RPMI7951 (cell line): ENCODE results near the gene KCNAB1. TPM values are rescaled to one million over a fixed set of nuclear protein-coding genes. Genes with fewer than 3 reads are reported as not detected.
"Not testable (repeated sequence)": the region's sequence is repeated elsewhere in the genome, so short reads cannot be mapped to it uniquely, and the experiment has no call there.

Source experiments
- DNase-seq: peaks from one replicate; pipeline ENCODE4 v3.0.0-alpha.2; 2012; ENCODE audit warnings: low read depth
- total RNA-seq: library from RNA; depleted of rRNA; stranded (reverse); fragments of >200 nt; shearing (Covaris generic); gene quantifications from 2 replicates; pipeline ENCODE4 v1.2.3, GENCODE V29; 2014

Gene KCNAB1
- total RNA-seq, 1 experiment from 2014 or later, result 0.96 TPM

DNA sequence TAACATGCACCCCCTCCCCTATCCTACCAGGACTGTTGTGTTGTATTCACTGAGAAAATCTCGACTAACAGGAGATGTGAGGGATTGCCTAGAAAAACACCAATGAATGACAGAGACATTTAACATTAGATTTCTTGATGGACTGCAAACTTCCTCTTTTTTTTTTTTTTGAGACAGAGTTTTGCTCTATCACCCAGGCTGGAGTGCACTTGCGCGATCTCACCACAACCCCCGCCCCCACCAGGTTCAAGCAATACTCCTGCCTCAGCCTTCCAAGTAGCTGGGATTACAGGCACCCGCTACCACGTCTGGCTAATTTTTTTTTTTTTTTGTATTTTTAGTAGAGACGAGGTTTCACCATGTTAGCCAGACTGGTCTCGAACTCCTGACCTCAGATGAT is 17.0 kb downstream of the KCNAB1 start:
- DNase-seq, result not testable (repeated sequence)

DNA sequence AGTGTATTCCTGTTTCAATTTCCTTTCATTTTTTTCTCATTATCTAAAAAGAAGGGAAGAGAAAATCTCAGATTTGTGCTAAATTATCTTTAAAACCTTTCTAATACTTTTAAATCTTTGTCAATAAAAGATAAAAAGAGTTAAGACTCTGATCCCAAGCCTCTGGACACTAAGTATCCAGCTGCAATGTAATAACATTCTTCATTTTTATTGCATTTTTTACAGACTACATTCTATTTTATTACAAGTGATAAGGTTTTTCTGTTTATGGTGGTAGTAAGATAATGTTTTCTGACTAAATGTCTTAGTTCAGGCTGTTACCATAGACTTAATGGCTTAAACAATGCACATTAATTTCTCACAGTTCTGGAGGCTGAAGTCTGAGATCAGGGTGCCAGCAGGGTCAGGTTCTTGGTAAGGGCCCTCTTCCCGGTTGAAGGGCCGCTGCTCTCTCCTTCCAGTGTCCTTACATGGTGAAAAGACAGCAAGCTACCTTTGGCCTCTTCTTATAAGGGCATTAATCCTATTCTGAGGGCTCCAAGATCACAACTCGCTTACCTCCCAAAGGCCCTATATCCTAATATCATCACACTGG is 19.7 kb downstream of the KCNAB1 start:
- no peak for DNase-seq

DNA sequence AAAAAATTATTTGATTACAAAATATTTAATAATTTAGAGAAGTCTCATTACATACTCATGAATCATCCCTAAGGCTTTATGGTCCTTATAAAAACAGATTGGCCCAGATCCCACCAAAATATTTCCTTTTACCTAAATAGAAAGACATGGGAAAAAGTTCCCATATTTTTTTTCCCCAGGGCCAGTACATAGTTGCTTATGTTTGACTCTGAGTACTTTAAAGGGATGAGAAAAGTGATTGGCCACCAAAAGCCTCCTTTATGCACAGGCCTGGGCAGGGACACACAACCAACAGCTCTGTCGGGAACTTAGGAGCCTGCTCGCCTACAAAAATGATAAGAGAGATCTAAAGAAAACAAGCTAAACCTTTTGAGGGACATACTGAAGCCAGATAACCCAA is 22.3 kb downstream of the KCNAB1 start:
- DNase-seq, result no peak

DNA sequence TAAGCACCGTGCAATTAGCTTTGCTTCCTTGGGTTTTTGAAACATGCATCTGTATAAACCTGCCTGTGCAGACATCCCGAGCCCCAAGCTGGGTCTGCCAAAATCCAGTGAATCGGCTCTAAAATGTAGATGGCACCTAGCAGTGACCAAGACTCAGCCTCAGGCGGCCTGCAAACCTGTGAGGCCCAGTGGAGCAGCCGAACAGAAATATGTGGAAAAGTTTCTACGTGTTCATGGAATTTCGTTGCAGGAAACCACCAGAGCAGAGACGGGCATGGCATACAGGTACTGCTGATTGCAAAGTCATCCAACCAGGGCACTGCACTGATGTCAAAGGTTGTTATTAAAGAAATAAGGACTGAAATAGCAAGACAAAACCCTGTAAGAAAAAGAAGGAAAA is 22.8 kb downstream of the KCNAB1 start:
- no peak for DNase-seq

DNA sequence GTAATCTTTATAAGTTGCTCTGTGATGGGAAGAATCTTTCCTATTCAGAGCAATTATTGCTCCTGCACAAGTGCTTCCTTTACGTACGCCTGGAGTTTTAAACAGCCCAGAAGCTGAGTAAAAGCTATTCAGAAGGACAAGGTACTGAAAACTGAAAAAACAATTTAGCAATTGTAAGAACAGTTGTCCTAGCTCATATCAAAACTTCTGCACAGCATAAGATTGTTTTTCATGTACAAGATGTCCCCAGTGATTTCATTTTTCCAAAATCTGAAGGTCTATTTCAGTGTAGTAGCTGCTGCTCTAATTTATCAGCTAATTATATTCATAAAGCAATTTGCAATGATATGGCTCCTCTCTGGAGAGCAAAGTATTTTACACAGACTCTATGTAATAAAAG is 23.7 kb downstream of the KCNAB1 start:
- no peak for DNase-seq

DNA sequence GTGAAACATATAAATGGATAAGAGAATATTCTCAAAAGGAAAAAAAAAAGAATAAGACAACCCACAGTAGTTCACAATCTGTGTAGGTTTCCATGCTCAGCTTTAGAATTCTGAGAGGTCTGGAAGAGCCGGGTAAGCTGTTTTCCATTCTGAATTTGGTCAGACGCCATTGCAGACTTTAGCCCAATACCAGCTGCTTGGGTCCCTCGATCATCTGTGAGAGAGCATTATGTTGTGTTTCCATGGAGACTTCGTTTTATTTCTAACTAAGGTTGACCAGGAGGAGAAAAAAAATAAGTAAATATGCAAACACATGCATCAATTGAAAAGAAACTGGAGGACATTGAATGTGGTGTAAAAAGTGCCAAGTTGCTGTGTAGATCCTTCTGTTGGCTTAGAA is 25.5 kb downstream of the KCNAB1 start:
- DNase-seq, result no peak

DNA sequence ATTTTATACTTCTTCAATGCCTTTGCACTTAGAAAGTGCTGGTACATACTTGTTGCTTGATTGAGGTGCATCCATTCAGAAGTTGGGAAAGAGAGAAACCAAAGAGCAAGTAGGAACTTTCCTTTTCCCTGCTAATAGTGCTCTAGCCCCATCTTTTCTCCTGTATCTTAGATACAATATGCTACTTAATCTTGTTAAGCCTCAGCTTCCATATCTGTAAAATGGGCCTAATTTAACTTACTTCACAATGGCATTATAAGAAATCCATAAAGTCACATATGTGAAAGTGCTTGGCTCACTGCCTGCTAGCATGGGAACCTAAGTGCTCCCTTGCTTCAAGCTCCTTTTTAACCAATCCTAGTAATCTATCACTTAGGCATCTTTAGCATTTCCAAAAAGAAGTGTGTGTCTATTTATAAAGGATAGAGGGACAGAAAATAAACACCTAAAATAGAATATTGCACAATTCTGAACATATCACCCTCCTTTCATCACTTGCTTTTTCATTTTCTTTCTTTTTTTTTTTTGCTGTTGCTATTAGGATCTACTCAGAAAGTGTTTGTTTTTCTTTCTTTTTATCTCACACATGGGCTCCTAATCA is 28.1 kb downstream of the KCNAB1 start:
- no peak for DNase-seq

DNA sequence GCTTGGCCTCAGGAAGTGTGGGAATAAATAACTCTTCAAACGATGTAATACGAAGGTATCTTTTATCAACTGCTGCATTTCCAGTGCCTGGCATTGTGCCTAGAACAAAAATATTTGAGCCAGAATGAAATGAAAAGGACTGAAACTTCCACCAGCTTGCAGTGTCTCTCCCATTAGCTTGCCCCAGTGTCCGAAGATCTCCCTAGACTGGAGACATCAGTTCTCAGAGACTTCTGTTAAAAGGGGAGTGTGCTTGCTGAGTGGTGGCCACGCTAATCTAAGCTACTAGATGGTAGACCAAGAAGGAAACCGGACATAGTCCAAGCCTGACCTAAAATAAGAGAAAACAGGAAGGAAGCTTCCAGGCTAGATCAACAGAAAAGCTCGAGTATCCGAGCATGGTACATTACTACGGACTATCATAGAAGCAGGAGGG is 28.6 kb downstream of the KCNAB1 start:
- DNase-seq, result peak; percentile 20

DNA sequence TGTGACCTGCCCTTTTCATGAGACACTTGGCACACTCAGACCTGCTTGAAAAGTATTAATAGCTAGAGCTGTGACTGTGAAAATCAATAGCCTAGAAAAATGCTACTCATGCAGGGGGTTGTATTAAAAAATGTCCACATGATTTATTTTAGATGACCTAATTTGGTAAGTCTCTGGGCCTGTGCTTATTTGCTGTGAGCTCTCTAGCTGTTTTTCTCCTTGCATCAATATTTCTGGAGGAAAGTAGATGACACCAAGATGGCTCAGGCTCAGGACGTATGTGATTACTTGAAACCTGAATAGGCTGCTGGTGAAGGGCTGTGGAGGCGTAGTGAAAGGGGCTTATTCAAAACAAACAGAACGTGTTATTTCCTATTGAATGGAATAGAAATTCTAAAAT is 29.5 kb downstream of the KCNAB1 start:
- DNase-seq, result no peak

DNA sequence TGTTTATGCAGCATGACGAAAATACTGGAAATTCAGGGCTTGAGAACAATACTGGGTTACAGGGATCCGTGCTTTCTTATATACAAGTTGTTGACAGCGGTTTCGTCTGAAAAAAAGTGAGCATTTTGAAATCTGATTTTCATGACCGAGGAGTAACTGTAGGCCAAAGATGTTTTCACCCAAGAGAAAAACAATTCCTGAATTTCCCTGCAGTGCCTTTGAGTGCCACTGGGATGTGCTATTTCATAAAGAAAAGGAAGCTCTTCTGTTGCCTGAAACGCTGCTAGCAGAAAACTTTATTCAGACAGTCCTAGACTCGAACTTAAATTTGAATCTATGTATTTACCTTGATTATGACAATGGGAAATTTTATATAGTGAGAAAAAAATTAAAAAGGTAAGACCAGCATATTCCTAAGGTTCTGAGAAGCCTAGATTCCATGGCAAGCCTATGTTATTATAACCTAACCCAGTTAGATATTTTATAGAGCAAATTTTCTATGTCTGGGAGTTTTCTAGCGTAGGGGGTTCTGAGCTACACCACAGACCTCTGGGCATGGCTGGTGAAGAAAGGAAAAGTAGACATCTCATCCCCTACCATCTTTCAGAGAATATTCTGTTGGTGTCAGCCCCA is 30.2 kb downstream of the KCNAB1 start:
- peak; percentile 55 for DNase-seq

DNA sequence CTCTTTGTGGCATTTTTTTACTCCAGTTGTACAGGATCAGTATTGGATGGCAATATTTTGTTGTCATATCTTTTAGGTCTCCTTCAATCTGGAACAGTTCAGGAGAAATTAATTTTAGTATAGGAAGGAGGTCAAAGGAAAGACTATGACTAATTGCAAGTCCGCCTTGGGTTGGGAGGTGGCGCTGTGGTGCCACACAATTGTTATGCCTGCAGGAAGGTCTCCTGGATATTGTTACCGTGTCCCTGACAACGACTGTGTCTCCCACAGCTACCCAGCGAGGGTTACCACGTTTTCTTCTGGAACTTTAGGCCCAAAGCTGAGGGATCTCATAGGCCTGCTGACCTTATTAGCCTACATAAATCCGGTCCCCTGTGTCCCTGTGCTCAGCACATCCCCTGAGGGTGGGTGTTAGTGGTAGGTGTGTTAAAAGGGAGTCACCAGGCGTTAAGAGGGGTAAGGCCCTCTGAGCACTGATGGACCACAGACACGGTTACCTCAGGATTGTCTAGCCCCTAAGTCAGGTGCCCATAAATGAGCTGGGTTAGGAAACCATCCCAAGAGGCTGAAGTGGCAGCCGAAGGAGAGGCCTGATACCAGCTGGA is 31.5 kb downstream of the KCNAB1 start:
- peak; percentile 70 for DNase-seq

DNA sequence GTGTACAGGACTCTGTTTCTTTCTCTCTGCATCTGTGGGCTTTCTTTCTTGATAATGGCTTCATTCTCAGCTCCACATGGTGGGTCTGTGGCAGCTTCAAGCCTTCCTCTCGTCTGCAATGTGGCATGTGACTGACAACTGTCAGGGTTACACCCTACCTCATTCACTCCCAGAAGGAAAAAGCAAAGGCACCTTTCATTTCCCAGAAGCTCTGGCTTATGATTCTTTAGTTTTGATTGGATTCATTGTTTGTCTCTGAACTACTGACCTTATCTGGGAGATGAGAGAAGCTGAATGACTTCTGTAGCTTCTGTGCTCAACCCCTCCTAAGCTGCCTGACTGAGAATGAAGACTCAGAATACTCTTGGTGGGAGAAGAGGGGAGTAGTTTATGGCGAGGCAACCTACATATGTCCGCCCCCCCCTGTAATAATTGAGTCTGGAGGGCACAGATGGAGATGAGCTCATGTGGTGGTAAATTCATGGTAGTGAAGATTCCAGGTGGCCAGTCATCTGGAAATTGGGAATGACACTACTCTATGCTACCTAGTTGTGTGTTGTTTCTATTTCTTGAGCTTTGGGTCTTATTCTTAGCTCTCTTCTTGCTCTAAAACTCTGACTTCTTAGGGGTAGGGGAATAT is 38.4 kb downstream of the KCNAB1 start:
- DNase-seq, result peak; percentile 42

DNA sequence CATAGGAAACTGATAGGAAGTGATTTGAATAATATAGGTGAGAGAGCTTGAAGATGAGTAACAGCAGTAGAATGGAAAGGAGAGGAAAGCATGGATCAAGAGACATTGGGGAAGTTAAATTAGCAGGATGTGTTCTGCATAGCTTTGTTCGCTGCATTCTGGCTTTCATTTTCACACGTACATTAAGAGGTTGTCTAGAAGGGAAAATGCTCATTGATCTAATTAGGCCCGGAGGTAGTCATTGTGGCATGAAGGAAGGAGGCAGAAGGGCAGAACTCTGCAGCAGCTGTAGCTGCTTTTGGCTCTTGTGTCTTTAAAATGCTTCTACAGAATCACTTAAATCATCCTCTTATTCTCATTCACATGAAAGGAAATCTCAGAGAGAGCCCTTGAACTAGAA is 40.3 kb downstream of the KCNAB1 start:
- DNase-seq, result no peak

DNA sequence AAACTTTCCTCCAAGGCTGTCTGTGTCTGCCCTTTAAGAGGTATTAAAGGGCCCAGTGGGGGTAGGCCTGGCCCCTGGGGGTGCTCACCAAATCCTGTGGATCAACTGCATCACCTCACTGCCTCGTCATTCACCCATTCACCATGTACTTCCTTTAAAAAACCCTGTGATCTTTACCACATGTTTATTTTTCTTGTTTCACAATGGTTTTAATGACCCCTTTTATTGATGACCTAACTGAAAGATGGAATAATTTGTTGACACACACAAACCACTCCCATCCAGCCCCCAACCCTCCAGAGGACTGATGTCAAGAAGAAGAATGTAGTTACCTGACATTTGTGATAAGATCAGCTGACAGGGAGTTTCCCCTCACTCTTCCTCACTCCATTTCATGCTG is 40.8 kb downstream of the KCNAB1 start:
- DNase-seq, result peak; percentile 61

DNA sequence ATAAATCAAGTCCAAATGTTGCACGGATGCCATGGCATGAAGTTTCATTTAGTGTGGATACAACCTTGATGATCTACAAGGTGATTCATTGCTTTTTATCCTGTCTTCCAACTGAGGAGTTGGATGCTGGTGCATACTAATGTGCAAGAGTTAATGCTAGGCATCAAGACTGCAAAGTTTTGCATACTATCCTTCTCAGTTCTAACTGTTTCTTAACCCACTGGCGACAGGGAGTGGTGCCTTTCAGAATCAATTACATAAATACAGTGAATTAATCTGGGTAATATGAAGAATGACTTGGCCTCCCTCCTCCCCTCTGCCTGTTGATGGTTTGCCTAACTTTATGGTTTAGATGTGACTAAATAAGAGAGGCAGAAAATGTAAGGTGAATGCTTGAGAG is 43.5 kb downstream of the KCNAB1 start:
- DNase-seq, result no peak

DNA sequence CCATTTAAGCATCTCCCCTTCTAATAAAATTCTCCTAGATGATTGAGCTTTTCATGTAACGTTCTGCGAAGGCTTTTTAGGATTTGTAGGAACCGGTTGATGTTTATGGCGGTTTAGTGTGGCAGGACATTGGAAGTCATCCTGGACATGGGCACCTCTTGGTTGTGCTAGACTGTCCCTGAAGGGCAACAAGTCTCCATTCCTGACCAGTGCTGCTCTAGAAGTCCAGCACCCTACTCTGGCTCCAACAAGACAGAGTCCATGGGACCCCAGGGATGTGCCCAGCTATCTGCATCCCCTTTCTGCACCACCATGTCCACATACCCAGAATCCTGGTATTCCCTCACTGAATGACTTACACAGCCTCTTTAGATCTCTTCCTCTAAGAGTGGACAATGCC is 46.4 kb downstream of the KCNAB1 start:
- no peak for DNase-seq

DNA sequence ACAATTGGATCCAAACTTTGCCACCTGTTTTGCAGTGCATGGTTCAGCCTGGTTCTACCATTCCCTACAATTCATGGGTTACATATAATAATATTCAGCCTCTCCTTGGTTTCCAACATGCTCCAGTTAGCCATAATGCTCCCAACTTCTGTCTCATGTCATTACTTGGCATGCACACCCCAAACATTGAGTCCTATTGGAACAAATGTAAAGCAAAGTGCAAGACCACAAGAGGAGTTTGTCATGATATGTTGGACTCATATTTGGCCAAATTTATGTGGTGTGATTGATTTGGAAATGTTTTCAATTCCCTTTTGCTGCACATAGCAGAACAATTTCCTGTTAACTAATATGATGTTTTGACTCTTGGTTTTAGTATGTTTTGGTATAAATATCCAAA is 50.2 kb downstream of the KCNAB1 start:
- DNase-seq, result no peak

DNA sequence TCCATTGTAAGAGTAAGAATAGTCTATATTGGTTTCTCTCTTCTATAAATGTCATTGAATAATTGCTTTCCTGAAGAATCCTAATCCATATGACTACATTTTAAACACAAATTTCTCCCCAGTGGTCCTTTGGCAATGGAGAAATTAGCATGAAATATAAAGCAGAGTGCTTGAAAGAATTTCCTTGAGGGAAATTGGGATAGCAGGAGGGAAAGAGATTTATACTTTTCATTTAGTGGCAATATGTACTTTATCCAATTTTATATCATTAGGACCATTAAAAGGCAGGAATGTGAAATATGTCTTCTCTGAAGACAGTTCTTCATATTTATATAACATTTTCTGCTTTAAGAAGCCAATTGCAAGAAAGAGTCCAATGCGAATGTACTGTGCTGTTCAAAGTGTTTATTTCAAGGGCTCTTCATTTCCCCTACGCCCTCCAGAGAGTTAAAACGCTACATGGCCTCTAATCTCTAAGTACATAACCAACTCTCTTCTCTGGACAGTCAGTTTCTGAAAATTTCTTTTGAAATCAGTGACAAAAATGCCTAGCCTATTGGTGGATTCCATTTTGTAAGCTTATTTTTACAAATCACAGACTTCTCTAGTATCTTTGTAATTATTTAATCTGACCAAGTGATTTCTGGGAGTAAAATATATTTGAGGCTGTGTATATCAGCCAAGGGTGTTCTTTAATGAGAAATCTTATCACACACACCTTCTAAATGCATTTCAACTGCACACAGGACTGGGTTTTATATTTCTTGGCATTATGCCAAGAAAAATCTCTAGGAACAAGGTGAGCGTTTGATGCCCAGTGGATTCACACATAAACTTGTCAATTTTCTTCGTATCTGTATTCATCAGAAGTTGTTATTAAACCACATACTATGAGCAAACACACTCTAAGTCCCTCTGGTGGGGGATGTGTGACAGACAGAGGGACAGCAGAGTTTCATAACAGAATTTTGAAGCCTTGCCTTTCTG is 51.2 kb downstream of the KCNAB1 start:
- no peak for DNase-seq

DNA sequence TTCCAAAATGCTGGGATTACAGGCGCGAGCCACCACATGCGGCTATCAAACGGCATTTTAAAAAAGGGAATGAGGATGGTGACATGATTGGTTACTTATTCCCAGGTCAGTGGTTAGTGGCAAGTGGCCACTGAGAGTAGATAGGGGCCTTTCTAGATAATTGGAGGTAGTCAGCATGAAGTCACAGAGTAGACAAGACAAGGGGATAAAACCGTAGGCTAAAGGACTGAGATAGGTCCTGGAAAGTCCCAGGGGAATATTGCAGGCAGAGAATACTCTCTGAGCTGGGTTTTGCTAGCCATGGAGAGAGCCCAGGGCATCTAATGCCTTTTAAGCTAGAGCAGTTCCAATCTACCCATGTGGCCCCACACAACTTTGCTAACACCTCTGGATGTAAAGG is 52.2 kb downstream of the KCNAB1 start:
- DNase-seq, result no peak

DNA sequence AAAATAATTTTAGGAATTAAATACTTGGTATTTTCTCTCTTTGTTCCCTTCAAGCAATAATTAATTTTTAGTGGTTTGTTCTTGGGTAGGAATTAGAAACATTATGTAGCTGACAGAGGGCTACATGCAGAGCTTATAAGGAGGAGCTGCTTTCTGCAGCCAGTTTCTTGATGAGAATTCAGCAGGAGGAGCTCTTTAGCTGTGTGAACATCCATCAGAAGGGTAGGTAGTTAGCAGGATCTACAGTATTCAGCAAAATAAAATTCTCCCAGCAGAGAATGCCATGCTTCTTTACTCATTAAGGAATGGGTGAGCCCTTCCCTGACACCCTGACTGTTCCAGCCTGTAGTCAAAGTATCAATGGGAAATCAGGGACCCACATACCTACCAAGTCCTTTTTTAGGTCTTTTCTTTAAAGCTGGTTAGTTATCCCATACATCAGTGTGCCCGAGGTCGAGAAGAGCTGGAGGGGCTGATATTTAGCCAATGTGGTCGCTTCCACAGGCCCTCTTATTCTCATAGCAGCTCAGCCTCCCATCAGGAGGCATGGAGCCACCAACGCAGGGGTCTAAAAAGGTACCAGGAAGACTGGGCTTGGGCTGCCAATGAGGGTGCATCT is 54.0 kb downstream of the KCNAB1 start:
- DNase-seq, result peak; percentile 75

DNA sequence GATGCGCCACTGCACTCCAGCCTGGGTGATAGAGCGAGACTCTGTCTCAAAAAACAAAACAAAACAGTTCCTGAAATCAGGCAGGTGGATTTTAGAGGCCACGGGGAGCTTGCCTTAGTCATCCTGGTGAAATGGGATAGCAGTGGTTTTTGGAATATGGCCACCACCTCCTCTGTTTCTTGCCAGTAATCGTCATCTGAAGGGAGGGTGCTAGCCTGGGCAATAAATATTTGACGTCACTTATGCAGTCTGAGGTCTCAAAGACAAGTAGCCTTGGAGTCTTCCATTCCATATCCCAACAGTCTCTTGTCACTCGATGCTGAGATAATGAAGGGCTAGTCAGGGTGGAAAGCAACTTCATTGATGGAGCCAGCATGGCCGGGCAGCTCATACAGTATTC is 55.2 kb downstream of the KCNAB1 start:
- peak; percentile 82 for DNase-seq
